Heart right ventricle (tissue), 16 donors: ENCODE results near the gene FPGS. TPM values are rescaled to one million over a fixed set of nuclear protein-coding genes. Genes with fewer than 3 reads are reported as not detected.
A peak's percentile ranks its signal among the peaks of the same experiment; 100 is the strongest.

ENCODE experiments used
- ATAC-seq, 8 donors: fragments of 200-7000 bp; cut with Tn5 transposase; one replicate each; pipeline ENCODE4 v1.9.1; 2020; ENCODE audit warnings: mild to moderate bottlenecking in 8 of 8, moderate library complexity in 8 of 8, moderate number of reproducible peaks in 1 of 8
- DNase-seq, 2 donors: peaks; one replicate each; pipeline ENCODE4 v3.0.0-alpha.2; 2020
- H3K27ac ChIP-seq, 10 donors: fragments of 200-600 bp; sonication (generic) in 2 of 10; one replicate each; pipeline versions ENCODE4 v1.5.0 to v1.8.0; 2020 to 2022; ENCODE audit warnings: mild to moderate bottlenecking in 3 of 10
- H3K27me3 ChIP-seq, 7 donors: fragments of 200-600 bp; one replicate each; pipeline ENCODE4 v1.8.0; 2021 to 2022; ENCODE audit warnings: mild to moderate bottlenecking in 2 of 7
- H3K36me3 ChIP-seq, 9 donors: fragments of 200-600 bp; sonication (generic) in 1 of 9; one replicate each; pipeline versions ENCODE4 v1.5.0 to v1.8.0; 2020 to 2022; ENCODE audit warnings: mild to moderate bottlenecking in 2 of 9
- H3K4me1 ChIP-seq, 9 donors: fragments of 200-600 bp; sonication (generic) in 1 of 9; one replicate each; pipeline versions ENCODE4 v1.5.0 to v1.8.0; 2020 to 2022; ENCODE audit warnings: mild to moderate bottlenecking in 4 of 9
- H3K4me3 ChIP-seq, 10 donors: fragments of 200-600 bp; sonication (generic) in 2 of 10; one replicate each; pipeline versions ENCODE4 v1.5.0 to v1.8.0; 2020 to 2022; ENCODE audit warnings: mild to moderate bottlenecking in 7 of 10, moderate library complexity in 2 of 10
- H3K9me3 ChIP-seq, 11 donors: fragments of 200-600 bp in 10 of 11; sonication (generic) in 2 of 11; one replicate each; pipeline versions ENCODE4 v1.5.0 to v1.8.0; 2013 to 2022; ENCODE audit warnings: mild to moderate bottlenecking in 2 of 11, control low read depth in 1 of 11, moderate library complexity in 1 of 11
- CTCF ChIP-seq, 9 donors: fragments of 200-600 bp; sonication (generic) in 2 of 9; IDR thresholded peaks; one replicate each; pipeline versions ENCODE4 v1.5.0 to v1.8.0; 2021 to 2022; ENCODE audit warnings: antibody characterized with exemption in 9 of 9, mild to moderate bottlenecking in 5 of 9, moderate library complexity in 1 of 9
- WGBS, 2 donors: extraction: QIAGEN DNeasy Blood & Tissue Kit; methylation state at CpG; one replicate each; pipeline ENCODE4 v1.1.7; 2013; ENCODE audit warnings: inconsistent platforms in 1 of 2; 5-methylcytosine and 5-hydroxymethylcytosine counted together
- intact Hi-C, 10 donors: fragments of 100-400 bp; cut with DNase I; formaldehyde crosslinking; loops; one replicate each; pipeline versions ENCODE4 v1.11.1 to v1.14.2; 2022
- polyA plus RNA-seq, 2 donors: library from polyadenylated mRNA; stranded (reverse); fragments of 200-250 nt; gene quantifications; one replicate each; pipeline ENCODE4 v1.2.3, GENCODE V29; 2013
- total RNA-seq, 10 donors: library from RNA; stranded (reverse); fragmentation: NEBNext Ultra II Directional in 3 of 10; extraction: Animal tissue kit (Norgen Biotek cat#: 25700) in 3 of 10; gene quantifications; one replicate each; pipeline versions ENCODE4 v1.2.1 to v1.2.4, GENCODE V29; 2021 to 2023
- donor health status: Arrhythmogenic right ventricular cardiomyopathy.
- donor health status: ischemic (EF 13 %, LVEDD 7.1; RV severe dilation, severe dysfunction).
- donor health status: healthy with polysubstance abuse.
- donor health status: DM: no; HTN: yes; CAD: no.
- donor health status: DM: no; HTN: no; CAD: no.
- donor health status: ischemic (EF 25% LVEDD 6.9; RV normal size, moderate dysfunction).
- donor health status: ischemic (EF 25% LVEDD 5.7; RV mildly dilated, moderate dysfunction).
- donor health status: healthy.
- donor health status: DM: yes; HTN: yes; CAD: no.
- donor health status: Ischemic cardiomyopathy.
- donor health status: ischemic (EF 35%, LVEDD 5.7; RV mildly dilated, moderate dysfunction).
- donor health status: nonischemic (EF 11% LVEDD 7.7; RV severe dilation, severe dysfunction).
- donor health status: DM: yes; HTN: yes; CAD: no.
- donor health status: PGD.
- donor health status: ischemic (EF 29% LVEDD 5.4; RV normal size, mild dysfunction).
- donor health status: nonischemic (EF 23%, LVEDD 6.1; RV moderate dilation, normal function).

FPGS gene
- total and polyA plus RNA-seq, 12 donors = 40.2 to 58.5 (median 46.0) TPM

- DNase-seq (peak; percentile 67 to 76), ATAC-seq (peak; percentile 20 to 71 (median 63))
- Histone ChIP-seq H3K4me3 (peak overlapping the region in 9 of 10 donors; percentile 4 to 90 (median 73)), H3K36me3 (peaks cover 0 to 76% (median 29%) of the 10 kb centered on the region in 9 donors), H3K9me3 (peaks cover 0 to 20% (median 0%) of the 10 kb centered on the region in 11 donors), H3K27ac (peak overlapping the region; percentile 61 to 99 (median 94)), H3K4me1 (peaks cover 12 to 97% (median 61%) of the 10 kb centered on the region in 9 donors), H3K27me3 (no peaks in the 10 kb centered on the region)
- TF ChIP-seq CTCF (IDR thresholded peaks at IDR 0.05) = no peak
- 42 to 46% methylated on average over 18 of the region's 18 CpGs for WGBS, 2 donors
- intact Hi-C loops = no loop called here
These were observed 43.9 kb downstream of the FPGS start for GRCh38 chr9:127846443-127847177.

GRCh38 chr9:127847178-127847510 lies 44.5 kb downstream of the FPGS start:
- intact Hi-C loops = no loop called here
- peaks cover 0 to 76% (median 25%) of the 10 kb centered on the region in 9 donors for H3K36me3 ChIP-seq
- no peaks in the 10 kb centered on the region for H3K27me3 ChIP-seq
- no peak for DNase-seq
- H3K4me3 ChIP-seq = peak overlapping the region in 8 of 10 donors; percentile 32 to 90 (median 75)
- peaks cover 0 to 20% (median 0%) of the 10 kb centered on the region in 11 donors for H3K9me3 ChIP-seq
- peak overlapping the region; percentile 61 to 99 (median 94) for H3K27ac ChIP-seq
- WGBS, 2 donors = 34 to 39% methylated on average over 6 of the region's 6 CpGs
- H3K4me1 ChIP-seq = peaks cover 10 to 92% (median 63%) of the 10 kb centered on the region in 9 donors
- no peak for TF ChIP-seq CTCF (IDR thresholded peaks at IDR 0.05)
- ATAC-seq = peak; percentile 23 to 55 (median 41)

GRCh38 chr9:127847833-127848755 lies 45.4 kb downstream of the FPGS start:
- intact Hi-C loops = no loop called here
- WGBS, 2 donors = 64 to 73% methylated on average over 12 of the region's 12 CpGs
- peaks cover 10 to 82% (median 63%) of the 10 kb centered on the region in 9 donors for H3K4me1 ChIP-seq
- peak overlapping the region; percentile 61 to 99 (median 94) for H3K27ac ChIP-seq
- no peaks in the 10 kb centered on the region for H3K27me3 ChIP-seq
- ATAC-seq (no peak), DNase-seq (no peak)
- TF ChIP-seq CTCF (IDR thresholded peaks at IDR 0.05) = no peak
- H3K9me3 ChIP-seq = peaks cover 0 to 20% (median 0%) of the 10 kb centered on the region in 11 donors
- peak overlapping the region in 9 of 10 donors; percentile 9 to 90 (median 73) for H3K4me3 ChIP-seq
- peaks cover 0 to 75% (median 18%) of the 10 kb centered on the region in 9 donors for H3K36me3 ChIP-seq
